Spleen (tissue), 11 donors: Measurements from ENCODE around the gene EXD3. TPM values are rescaled to one million over a fixed set of nuclear protein-coding genes. Genes with fewer than 3 reads are reported as not detected.

ENCODE experiments used
- DNase-seq: peaks from one replicate; pipeline ENCODE4 v3.0.0-alpha.2; 2020
- H3K27ac ChIP-seq, 8 donors: fragments of 200-600 bp; sonication (generic) in 7 of 8; 1 replicate in 4 of 8; 2 replicates in 4 of 8; pipeline versions ENCODE4 v1.5.0 to v1.8.0; 2016 to 2021; ENCODE audit warnings: inconsistent platforms in 4 of 8, mild to moderate bottlenecking in 4 of 8, moderate library complexity in 1 of 8
- H3K27me3 ChIP-seq, 7 donors: fragments of 200-600 bp; sonication (generic) in 6 of 7; replicated peaks in 1 of 7; 1 replicate in 4 of 7; 2 replicates in 3 of 7; pipeline versions ENCODE4 v1.5.0 to v1.8.0; 2016 to 2021; ENCODE audit warnings: inconsistent platforms in 3 of 7, mild to moderate bottlenecking in 1 of 7
- H3K36me3 ChIP-seq, 6 donors: fragments of 200-600 bp; sonication (generic) in 5 of 6; 1 replicate in 4 of 6; 2 replicates in 2 of 6; pipeline versions ENCODE4 v1.5.0 to v1.8.0; 2016 to 2021; ENCODE audit warnings: inconsistent platforms in 2 of 6
- H3K4me1 ChIP-seq, 6 donors: fragments of 200-600 bp; sonication (generic) in 5 of 6; 1 replicate in 3 of 6; 2 replicates in 3 of 6; pipeline versions ENCODE4 v1.5.0 to v1.8.0; 2016 to 2021; ENCODE audit warnings: inconsistent platforms in 3 of 6
- H3K4me3 ChIP-seq, 8 donors: fragments of 200-600 bp; sonication (generic) in 7 of 8; 1 replicate in 4 of 8; 2 replicates in 4 of 8; pipeline versions ENCODE4 v1.5.0 to v1.8.0; 2016 to 2021; ENCODE audit warnings: inconsistent platforms in 4 of 8, mild to moderate bottlenecking in 4 of 8, moderate library complexity in 2 of 8
- H3K9me3 ChIP-seq, 8 donors: fragments of 200-600 bp; sonication (generic) in 7 of 8; 1 replicate in 4 of 8; 2 replicates in 4 of 8; pipeline versions ENCODE4 v1.5.0 to v1.8.0; 2016 to 2021; ENCODE audit warnings: inconsistent platforms in 4 of 8
- CTCF ChIP-seq, 11 experiments: fragments of 200-600 bp in 7 of 11; fragments of 450-650 bp in 4 of 11; sonication (generic) in 4 of 11; IDR thresholded peaks in 8 of 11; conservative IDR thresholded peaks in 3 of 11; 1 replicate in 7 of 11; 2 replicates in 4 of 11; pipeline versions ENCODE4 v1.4.0 to v1.8.0; 2016 to 2021; ENCODE audit warnings: antibody characterized with exemption in 11 of 11, inconsistent platforms in 4 of 11, mild to moderate bottlenecking in 1 of 11
- POLR2A ChIP-seq, 3 donors: fragments of 450-650 bp; IDR thresholded peaks; one replicate each; pipeline ENCODE4 v1.5.1; 2017; ENCODE audit warnings: antibody characterized with exemption in 3 of 3, mild to moderate bottlenecking in 1 of 3
- POLR2AphosphoS5 ChIP-seq, 3 donors: sonication (generic); formaldehyde crosslinking; IDR thresholded peaks; one replicate each; pipeline ENCODE4 v1.5.1; 2017; ENCODE audit warnings: antibody characterized with exemption in 3 of 3
- WGBS, 5 donors: extraction: QIAGEN DNeasy Blood & Tissue Kit in 3 of 5; methylation state at CpG; one replicate each; pipeline versions ENCODE4 v1.1.5 to v1.1.7; 2013 to 2018; 5-methylcytosine and 5-hydroxymethylcytosine counted together
- intact Hi-C: fragments of 100-400 bp; cut with DNase I; formaldehyde crosslinking; loops from one replicate; pipeline ENCODE4 v1.15.0; 2023; ENCODE audit warnings: low total_unique reads
- polyA plus RNA-seq, 3 donors: library from polyadenylated mRNA; stranded (reverse); fragments of 200-250 nt; gene quantifications; one replicate each; pipeline ENCODE4 v1.2.1, GENCODE V29; 2013
- total RNA-seq, 7 donors: library from RNA; depleted of rRNA in 3 of 7; stranded (reverse); fragments of >200 nt in 3 of 7; fragmentation: NEBNext Ultra II Directional in 4 of 7; extraction: Animal tissue kit (Norgen Biotek cat#: 25700) in 4 of 7; gene quantifications; one replicate each; pipeline versions ENCODE4 v1.1.0 to v1.2.1, GENCODE V29; 2016 to 2021
- donor health status: healthy with polysubstance abuse.
- donor health status: DM: no; HTN: no; CAD: no; lungs with moderate emphysema.
- donor health status: DM: no; HTN: no; CAD: no.
- donor health status: Bipolar disorder and iron deficiency.
- donor health status: healthy.
- donor health status: DM: no; HTN: no; CAD: no.
- donor health status: DM: yes; HTN: yes; CAD: no.

Gene EXD3
- total and polyA plus RNA-seq, 10 donors, result 14.5 to 62.3 (median 36.3) TPM

- DNase-seq, result no peak
- no peak for TF ChIP-seq POLR2AphosphoS5 (IDR thresholded peaks at IDR 0.05)
- TF ChIP-seq CTCF (IDR thresholded peaks at IDR 0.05 in 8 of 11, conservative IDR thresholded peaks at IDR 0.05 in 3 of 11), result no peak
- TF ChIP-seq POLR2A (IDR thresholded peaks at IDR 0.05), result no peak
These were observed 26.2 kb downstream of the EXD3 start for GRCh38 chr9:137396634-137397367.

GRCh38 chr9:137396227-137396626, 26.7 kb downstream of the EXD3 start:
- 86 to 94% (median 89%) methylated on average over 15 of the region's 15 CpGs for WGBS, 5 donors
- Histone ChIP-seq H3K27ac (no peak overlapping the region), H3K4me1 (peaks cover 0 to 34% (median 9%) of the 10 kb centered on the region in 6 donors), H3K27me3 (no peaks in the 10 kb centered on the region), H3K36me3 (peaks cover 0 to 42% (median 0%) of the 10 kb centered on the region in 6 donors), H3K4me3 (no peak overlapping the region), H3K9me3 (no peaks in the 10 kb centered on the region)
- DNase-seq, result no peak
- intact Hi-C loops, result no loop called here
- TF ChIP-seq POLR2AphosphoS5 (IDR thresholded peaks at IDR 0.05), result no peak
- TF ChIP-seq POLR2A (IDR thresholded peaks at IDR 0.05), result no peak
- no peak for TF ChIP-seq CTCF (IDR thresholded peaks at IDR 0.05 in 8 of 11, conservative IDR thresholded peaks at IDR 0.05 in 3 of 11)

More at GRCh38 chr9:137396634-137397367, 26.2 kb downstream of the EXD3 start:
- peaks cover 0 to 30% (median 7%) of the 10 kb centered on the region in 6 donors for H3K4me1 ChIP-seq
- no peak overlapping the region for H3K27ac ChIP-seq
- H3K4me3 ChIP-seq, result no peak overlapping the region
- H3K9me3 ChIP-seq, result no peaks in the 10 kb centered on the region
- H3K36me3 ChIP-seq, result peaks cover 0 to 36% (median 0%) of the 10 kb centered on the region in 6 donors
- no peaks in the 10 kb centered on the region for H3K27me3 ChIP-seq
- intact Hi-C loops, result no loop called here
- WGBS, 5 donors, result 91 to 95% (median 93%) methylated on average over 22 to 26 of the region's 26 CpGs

DNA sequence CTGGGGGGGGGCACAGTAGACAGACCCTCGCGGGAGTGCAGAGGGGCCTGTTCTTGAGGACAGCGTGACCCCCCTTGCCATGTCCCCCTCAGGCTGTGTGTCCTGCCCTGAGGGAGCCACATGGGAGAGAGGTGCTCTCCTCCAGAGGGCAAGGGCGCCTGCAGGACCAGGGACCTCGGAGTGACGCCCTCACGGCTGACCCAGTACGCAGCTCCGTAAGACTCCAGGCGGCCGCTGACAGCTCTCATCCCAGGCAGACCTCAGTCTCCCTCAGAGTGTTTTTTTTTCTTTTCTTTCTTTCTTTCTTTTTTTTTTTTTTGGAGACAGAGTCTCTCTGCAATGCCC, 27.3 kb downstream of the EXD3 start:
- no peak for DNase-seq
- intact Hi-C loops, result no loop called here
- no peak overlapping the region for H3K4me3 ChIP-seq
- H3K27ac ChIP-seq, result no peak overlapping the region
- 88 to 93% (median 91%) methylated on average over 9 to 11 of the region's 11 CpGs for WGBS, 5 donors
- TF ChIP-seq POLR2A (IDR thresholded peaks at IDR 0.05), result no peak
- TF ChIP-seq POLR2AphosphoS5 (IDR thresholded peaks at IDR 0.05), result no peak
- no peak for TF ChIP-seq CTCF (IDR thresholded peaks at IDR 0.05 in 8 of 11, conservative IDR thresholded peaks at IDR 0.05 in 3 of 11)
- H3K27me3 ChIP-seq, result no peaks in the 10 kb centered on the region
- H3K9me3 ChIP-seq, result no peaks in the 10 kb centered on the region
- H3K36me3 ChIP-seq, result peaks cover 0 to 48% (median 0%) of the 10 kb centered on the region in 6 donors
- peaks cover 0 to 38% (median 15%) of the 10 kb centered on the region in 6 donors for H3K4me1 ChIP-seq

GRCh38 chr9:137394866-137395665, 27.9 kb downstream of the EXD3 start:
- DNase-seq, result no peak
- Histone ChIP-seq H3K4me3 (no peak overlapping the region), H3K4me1 (peaks cover 0 to 37% (median 16%) of the 10 kb centered on the region in 6 donors), H3K27ac (no peak overlapping the region), H3K36me3 (peaks cover 0 to 48% (median 0%) of the 10 kb centered on the region in 6 donors), H3K9me3 (no peaks in the 10 kb centered on the region), H3K27me3 (no peaks in the 10 kb centered on the region)
- intact Hi-C loops, result no loop called here
- WGBS, 5 donors, result 86 to 90% (median 88%) methylated on average over 18 to 36 of the region's 36 CpGs
- TF ChIP-seq POLR2AphosphoS5 (IDR thresholded peaks at IDR 0.05), result peak in 1 of 3 donors; percentile 23
- TF ChIP-seq POLR2A (IDR thresholded peaks at IDR 0.05), result no peak
